ENCODE results near the gene OTOG.

The OTOG gene

GRCh38 chr11:17521106-17521900 lies 25.8 kb upstream of the OTOG start:
- DNase-seq, result no peak

GRCh38 chr11:17522655-17523054 lies 24.4 kb upstream of the OTOG start:
- no peak for DNase-seq

- DNase-seq, result no peak
These were observed 22.8 kb upstream of the OTOG start for GRCh38 chr11:17524221-17524620.

- DNase-seq, result no peak
These were observed 21.5 kb upstream of the OTOG start for GRCh38 chr11:17525570-17525969.

- DNase-seq, result no peak
These were observed 20.7 kb upstream of the OTOG start for GRCh38 chr11:17526326-17526725.

GRCh38 chr11:17526931-17527627 lies 20.0 kb upstream of the OTOG start:
- no peak for DNase-seq

GRCh38 chr11:17527628-17527995 lies 19.4 kb upstream of the OTOG start:
- no peak for DNase-seq

GRCh38 chr11:17528181-17528691 lies 18.8 kb upstream of the OTOG start:
- DNase-seq, result no peak

GRCh38 chr11:17528906-17529843 lies 17.9 kb upstream of the OTOG start:
- no peak for DNase-seq

GRCh38 chr11:17529844-17530185 lies 17.2 kb upstream of the OTOG start:
- DNase-seq, result no peak

GRCh38 chr11:17531071-17531600 lies 15.9 kb upstream of the OTOG start:
- no peak for DNase-seq

GRCh38 chr11:17531636-17532113 lies 15.4 kb upstream of the OTOG start:
- DNase-seq, result no peak

- DNase-seq, result no peak
These were observed 14.3 kb upstream of the OTOG start for GRCh38 chr11:17532784-17533183.

- no peak for DNase-seq
These were observed 13.7 kb upstream of the OTOG start for GRCh38 chr11:17533341-17533740.

- DNase-seq, result no peak
These were observed 13.2 kb upstream of the OTOG start for GRCh38 chr11:17533778-17534415.

- DNase-seq, result no peak
These were observed 11.6 kb upstream of the OTOG start for GRCh38 chr11:17535488-17535887.

GRCh38 chr11:17537261-17537660 lies 9.8 kb upstream of the OTOG start:
- no peak for DNase-seq

- no peak for DNase-seq
These were observed 9.0 kb upstream of the OTOG start for GRCh38 chr11:17538054-17538453.

- no peak for DNase-seq
These were observed 8.3 kb upstream of the OTOG start for GRCh38 chr11:17538731-17539130.

GRCh38 chr11:17540807-17541206 lies 6.3 kb upstream of the OTOG start:
- DNase-seq, result no peak

- DNase-seq, result no peak
These were observed 5.7 kb upstream of the OTOG start for GRCh38 chr11:17541330-17541885.

- DNase-seq, result no peak
These were observed 4.8 kb upstream of the OTOG start for GRCh38 chr11:17542249-17542648.

Data from cerebellar nuclear complex (tissue), 1 donor.